K562 (cell line): ENCODE measurements around the gene TULP1. TPM values are rescaled to one million over a fixed set of nuclear protein-coding genes. Genes with fewer than 3 reads are reported as not detected.
A peak's percentile ranks its signal among the peaks of the same experiment; 100 is the strongest.

Experiments
- BCLAF1 ChIP-seq, 2 experiments: fragments of 450-650 bp in 1 of 2; IDR thresholded peaks; 2 replicates each; pipeline ENCODE4 v1.6.1; 2011 to 2017; ENCODE audit warnings: low read depth in 2 of 2, antibody characterized with exemption in 1 of 2, borderline replicate concordance in 1 of 2, low read length in 1 of 2, mild to moderate bottlenecking in 1 of 2, mixed read lengths in 1 of 2; ENCODE audit not compliant: control insufficient read depth in 1 of 2
- BRCA1 ChIP-seq, 2 experiments: fragments of 450-650 bp in 1 of 2; sonication (generic) in 1 of 2; formaldehyde crosslinking in 1 of 2; IDR thresholded peaks; 2 replicates each; pipeline versions ENCODE4 v1.5.0 to v1.6.1; 2017 to 2020; ENCODE audit warnings: mild to moderate bottlenecking in 1 of 2, missing genetic modification reagents in 1 of 2
- COPS2 ChIP-seq: fragments of 450-650 bp; conservative IDR thresholded peaks from 2 replicates; pipeline ENCODE4 v1.6.1; 2016; ENCODE audit warnings: mild to moderate bottlenecking, moderate library complexity
- CTBP1 ChIP-seq: fragments of 450-650 bp; IDR thresholded peaks from 2 replicates; pipeline ENCODE4 v1.6.1; 2016; ENCODE audit warnings: borderline replicate concordance
- DIDO1 ChIP-seq: fragments of 450-650 bp; IDR thresholded peaks from 2 replicates; pipeline ENCODE4 v1.6.1; 2016; ENCODE audit warnings: low read depth, missing biosample characterization, missing genetic modification characterization
- ELF4 ChIP-seq: fragments of 450-650 bp; formaldehyde crosslinking; IDR thresholded peaks from 2 replicates; pipeline ENCODE4 v1.4.0; 2022; ENCODE audit warnings: missing genetic modification characterization
- FOXK2 ChIP-seq, 2 experiments: fragments of 450-650 bp; IDR thresholded peaks in 1 of 2; conservative IDR thresholded peaks in 1 of 2; 2 replicates each; pipeline ENCODE4 v1.6.1; 2016; ENCODE audit warnings: low read depth in 2 of 2, mild to moderate bottlenecking in 1 of 2
- NEUROD1 ChIP-seq: fragments of 150-350 bp; IDR thresholded peaks from 2 replicates; pipeline ENCODE4 v1.6.1; 2014; ENCODE audit warnings: borderline replicate concordance, low read length, low read depth; ENCODE audit not compliant: partially characterized antibody
- NR1H2 ChIP-seq: sonication (generic); formaldehyde crosslinking; IDR thresholded peaks from 2 replicates; pipeline ENCODE4 v1.4.0; 2020; ENCODE audit warnings: mild to moderate bottlenecking, missing genetic modification reagents
- PRPF4 ChIP-seq: fragments of 200-400 bp; formaldehyde crosslinking; IDR thresholded peaks from one replicate; pipeline ENCODE4 v1.6.1; 2017; ENCODE audit warnings: low read length, low read depth, mild to moderate bottlenecking; ENCODE audit not compliant: insufficient read depth, poor library complexity, severe bottlenecking
- SIX5 ChIP-seq, 2 experiments: IDR thresholded peaks; 2 replicates each; pipeline ENCODE4 v1.6.1; 2011; ENCODE audit warnings: low read length in 2 of 2, borderline replicate concordance in 1 of 2, low read depth in 1 of 2, mild to moderate bottlenecking in 1 of 2, moderate library complexity in 1 of 2; ENCODE audit not compliant: insufficient read depth in 1 of 2
- SP1 ChIP-seq: sonication (generic); formaldehyde crosslinking; IDR thresholded peaks from 2 replicates; pipeline ENCODE4 v1.8.1; 2022; ENCODE audit warnings: mild to moderate bottlenecking, missing genetic modification reagents
- SRF ChIP-seq, 2 experiments: fragments of 250-450, 450-650 bp in 1 of 2; sonication (Bioruptor Pico) in 1 of 2; sonication (generic) in 1 of 2; formaldehyde crosslinking; IDR thresholded peaks; 2 replicates each; pipeline versions ENCODE4 v1.5.0 to v1.5.1; 2020 to 2022; ENCODE audit warnings: mild to moderate bottlenecking in 1 of 2, missing genetic modification reagents in 1 of 2
- USF1 ChIP-seq: sonication (generic); formaldehyde crosslinking; IDR thresholded peaks from 2 replicates; pipeline ENCODE4 v1.9.0; 2022; ENCODE audit warnings: mild to moderate bottlenecking, missing genetic modification reagents
- ZNF217 ChIP-seq: sonication (generic); formaldehyde crosslinking; IDR thresholded peaks from 2 replicates; pipeline ENCODE4 v1.8.0; 2022; ENCODE audit warnings: mild to moderate bottlenecking, missing genetic modification reagents
- ZNF316 ChIP-seq: fragments of 450-650 bp; IDR thresholded peaks from 2 replicates; pipeline ENCODE4 v1.6.1; 2016
- ZNF436 ChIP-seq: fragments of 250-450, 450-650 bp; sonication (Bioruptor Pico); formaldehyde crosslinking; IDR thresholded peaks from 2 replicates; pipeline ENCODE4 v1.7.0; 2020; ENCODE audit warnings: mild to moderate bottlenecking
- polyA plus RNA-seq, 8 experiments: library from polyadenylated mRNA; depleted of rRNA in 4 of 8; stranded (reverse) in 5 of 8; unstranded in 3 of 8; fragments of >200 nt; fragmentation: Nextera tagmentation in 2 of 8; fragmentation: Illumina TruSeq in 1 of 8; extraction: Ambion mirVana in 2 of 8; extraction: Trizol in 1 of 8; gene quantifications; 2 replicates each; pipeline versions ENCODE4 v1.2.1 to v1.2.3, GENCODE V29; 2011 to 2014; ENCODE audit warnings: inconsistent platforms in 1 of 8, missing spikeins in 1 of 8
- total RNA-seq, 7 experiments: library from RNA; depleted of rRNA in 6 of 7; stranded (reverse); fragments of >200 nt in 6 of 7; fragmentation: Illumina TruSeq in 2 of 7; extraction: Trizol in 2 of 7; gene quantifications; 2 replicates each; pipeline versions ENCODE4 v1.2.1 to v1.2.3, GENCODE V29; 2011 to 2021; ENCODE audit warnings: low replicate concordance in 1 of 7
- TF ChIP-seq, protein P1 (sequence below): fragments of 250-450 bp; sonication (Bioruptor Pico); IDR thresholded peaks from 2 replicates; pipeline ENCODE4 v1.9.0; 2021; ENCODE audit warnings: mild to moderate bottlenecking, inconsistent platforms
- TF ChIP-seq, protein P2 (sequence below), 2 experiments: fragments of 250-450 bp in 1 of 2; fragments of 450-650 bp in 1 of 2; sonication (Bioruptor Pico) in 1 of 2; IDR thresholded peaks; 2 replicates each; pipeline versions ENCODE4 v1.6.1 to v1.8.0; 2016 to 2021; ENCODE audit warnings: mild to moderate bottlenecking in 2 of 2, moderate library complexity in 2 of 2, missing compliant biosample characterization in 1 of 2, missing genetic modification characterization in 1 of 2

The TULP1 gene
- total and polyA plus RNA-seq, 9 of the 15 experiments (the other 6 are each of a cell fraction or from before 2014, with no cell fraction given), result 0.06 to 0.17 (median 0.09) TPM; not detected in 6

DNA sequence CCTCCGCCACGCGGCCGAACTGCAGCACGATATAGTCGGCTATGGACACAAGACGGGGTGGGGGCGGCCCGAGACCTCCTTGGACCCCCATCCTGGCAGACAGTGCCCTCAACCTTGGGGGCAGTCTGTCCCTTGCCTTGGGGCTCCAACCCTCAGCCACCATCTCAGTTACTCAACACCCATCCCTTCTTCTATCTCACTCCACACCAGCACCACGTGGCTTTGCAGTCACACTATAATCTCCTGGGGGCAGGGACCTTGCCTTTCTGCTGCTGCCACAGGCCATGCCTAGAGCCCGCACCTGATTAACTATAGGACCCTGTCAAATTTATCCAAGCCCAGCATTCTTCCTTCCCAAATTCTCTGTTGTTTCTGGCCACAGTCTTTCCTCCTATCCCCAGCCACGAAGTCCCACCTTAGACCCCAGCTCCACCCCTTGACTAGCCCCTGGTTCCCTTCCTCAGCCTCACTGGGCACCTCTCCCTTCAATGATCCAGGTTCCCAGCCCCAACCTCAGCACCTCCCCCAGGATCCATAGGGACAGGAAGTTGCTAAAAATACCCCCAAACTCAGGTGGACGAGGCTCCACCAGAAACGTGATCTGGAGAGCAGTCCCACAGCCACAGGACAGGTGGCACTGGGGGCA is 14.2 kb downstream of the TULP1 start (continued):
- TF ChIP-seq, protein P1, sequence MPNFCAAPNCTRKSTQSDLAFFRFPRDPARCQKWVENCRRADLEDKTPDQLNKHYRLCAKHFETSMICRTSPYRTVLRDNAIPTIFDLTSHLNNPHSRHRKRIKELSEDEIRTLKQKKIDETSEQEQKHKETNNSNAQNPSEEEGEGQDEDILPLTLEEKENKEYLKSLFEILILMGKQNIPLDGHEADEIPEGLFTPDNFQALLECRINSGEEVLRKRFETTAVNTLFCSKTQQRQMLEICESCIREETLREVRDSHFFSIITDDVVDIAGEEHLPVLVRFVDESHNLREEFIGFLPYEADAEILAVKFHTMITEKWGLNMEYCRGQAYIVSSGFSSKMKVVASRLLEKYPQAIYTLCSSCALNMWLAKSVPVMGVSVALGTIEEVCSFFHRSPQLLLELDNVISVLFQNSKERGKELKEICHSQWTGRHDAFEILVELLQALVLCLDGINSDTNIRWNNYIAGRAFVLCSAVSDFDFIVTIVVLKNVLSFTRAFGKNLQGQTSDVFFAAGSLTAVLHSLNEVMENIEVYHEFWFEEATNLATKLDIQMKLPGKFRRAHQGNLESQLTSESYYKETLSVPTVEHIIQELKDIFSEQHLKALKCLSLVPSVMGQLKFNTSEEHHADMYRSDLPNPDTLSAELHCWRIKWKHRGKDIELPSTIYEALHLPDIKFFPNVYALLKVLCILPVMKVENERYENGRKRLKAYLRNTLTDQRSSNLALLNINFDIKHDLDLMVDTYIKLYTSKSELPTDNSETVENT (CRISPR knock-in tag), result peak; percentile 36; the same call in 1 of the 2 replicates
- TF ChIP-seq SRF (CRISPR knock-in tag; IDR thresholded peaks at IDR 0.05) (no peak), NR1H2 (CRISPR knock-in tag) (no peak), USF1 (CRISPR knock-in tag) (peak; percentile 92), ZNF217 (CRISPR knock-in tag) (no peak), DIDO1 (tag) (no peak), ZNF436 (no peak), NEUROD1 (no peak), BRCA1 (IDR thresholded peaks at IDR 0.05) (no peak), BRCA1 (CRISPR knock-in tag; IDR thresholded peaks at IDR 0.05) (no peak), ELF4 (CRISPR knock-in tag) (no peak), FOXK2 (conservative IDR thresholded peaks at IDR 0.05 in 1 of 2, IDR thresholded peaks at IDR 0.05 in 1 of 2; ENCODE audit: low read depth in 2 of 2) (peak; percentile 10 to 17; a peak in 1 of 4 replicates), COPS2 (no peak), ZNF316 (no peak), SP1 (peak; percentile 16; the same call in 1 of the 2 replicates), CTBP1 (no peak), SIX5 (IDR thresholded peaks at IDR 0.05; ENCODE audit: borderline replicate concordance in 1 of 2, insufficient read depth in 1 of 2, low read depth in 1 of 2, low read length in 2 of 2) (no peak), BCLAF1 (IDR thresholded peaks at IDR 0.05; ENCODE audit: borderline replicate concordance in 1 of 2, control insufficient read depth in 1 of 2, low read depth in 2 of 2, low read length in 1 of 2) (no peak), PRPF4 (no peak)
- TF ChIP-seq, protein P2, sequence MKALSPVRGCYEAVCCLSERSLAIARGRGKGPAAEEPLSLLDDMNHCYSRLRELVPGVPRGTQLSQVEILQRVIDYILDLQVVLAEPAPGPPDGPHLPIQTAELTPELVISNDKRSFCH (CRISPR knock-in tag; IDR thresholded peaks at IDR 0.05), result no peak
- TF ChIP-seq, protein P2 (tag; IDR thresholded peaks at IDR 0.05), result 0 out of 2 replicates have a peak, but pooled peaks have one; percentile 41
